HUES64 (cell line): ENCODE data around the gene USP35.

Experiments used
- H3K27ac ChIP-seq: 2 replicates; pipeline ENCODE4 v1.7.0; 2013; ENCODE audit warnings: low read depth, low read length, inconsistent platforms
- H3K27me3 ChIP-seq: 2 replicates; pipeline ENCODE4 v1.6.1; 2013; ENCODE audit warnings: mild to moderate bottlenecking, low read length; ENCODE audit not compliant: insufficient read depth
- H3K36me3 ChIP-seq: 2 replicates; pipeline ENCODE4 v1.6.1; 2013; ENCODE audit warnings: mild to moderate bottlenecking, low read length; ENCODE audit not compliant: insufficient read depth
- H3K4me1 ChIP-seq: 2 replicates; pipeline ENCODE4 v1.6.1; 2013; ENCODE audit warnings: mild to moderate bottlenecking, low read length, moderate library complexity; ENCODE audit not compliant: insufficient read depth
- H3K4me3 ChIP-seq: 2 replicates; pipeline ENCODE4 v1.5.1; 2013; ENCODE audit warnings: mild to moderate bottlenecking, low read length, moderate library complexity
- H3K9ac ChIP-seq: 2 replicates; pipeline ENCODE4 v1.6.1; 2013; ENCODE audit warnings: mild to moderate bottlenecking, low read depth, low read length
- H3K9me3 ChIP-seq: 2 replicates; pipeline ENCODE4 v1.6.1; 2013; ENCODE audit warnings: low read depth, low read length; ENCODE audit not compliant: insufficient read depth
- WGBS: fragments of 150-250, 120-280 bp; methylation state at CpG from one replicate; pipeline ENCODE4 v1.1.7; 2013; ENCODE audit warnings: missing lambda C conversion rate; 5-methylcytosine and 5-hydroxymethylcytosine counted together

The USP35 gene

GRCh38 chr11:78189851-78190250 is 1.1 kb downstream of the USP35 start:
- Histone ChIP-seq H3K4me3 (peak overlapping the region; percentile 72), H3K9me3 (no peaks in the 10 kb centered on the region), H3K36me3 (no peaks in the 10 kb centered on the region), H3K4me1 (peaks cover 5% of the 10 kb centered on the region; the same call in 1 of the 2 replicates), H3K27ac (no peak overlapping the region), H3K9ac (no peak overlapping the region), H3K27me3 (peaks cover 7% of the 10 kb centered on the region; the same call in 1 of the 2 replicates)
- 71% methylated on average over 3 of the region's 3 CpGs for WGBS

GRCh38 chr11:78190374-78190773 is 1.7 kb downstream of the USP35 start:
- Histone ChIP-seq H3K27me3 (peaks cover 7% of the 10 kb centered on the region; the same call in 1 of the 2 replicates), H3K36me3 (no peaks in the 10 kb centered on the region), H3K4me3 (no peak overlapping the region), H3K27ac (no peak overlapping the region), H3K9me3 (no peaks in the 10 kb centered on the region), H3K4me1 (peaks cover 5% of the 10 kb centered on the region; the same call in 1 of the 2 replicates), H3K9ac (no peak overlapping the region)
- 94% methylated on average over 3 of the region's 3 CpGs for WGBS

GRCh38 chr11:78190871-78191538 is 2.3 kb downstream of the USP35 start:
- peaks cover 5% of the 10 kb centered on the region; the same call in 1 of the 2 replicates for H3K4me1 ChIP-seq
- H3K27me3 ChIP-seq, result peaks cover 7% of the 10 kb centered on the region; the same call in 1 of the 2 replicates
- no peaks in the 10 kb centered on the region for H3K36me3 ChIP-seq
- no peaks in the 10 kb centered on the region for H3K9me3 ChIP-seq
- H3K9ac ChIP-seq, result no peak overlapping the region
- H3K4me3 ChIP-seq, result no peak overlapping the region
- H3K27ac ChIP-seq, result no peak overlapping the region
- 90% methylated on average over 12 of the region's 14 CpGs for WGBS

- Histone ChIP-seq H3K4me1 (peaks cover 5% of the 10 kb centered on the region; the same call in 1 of the 2 replicates), H3K9ac (no peak overlapping the region), H3K27ac (no peak overlapping the region), H3K4me3 (no peak overlapping the region), H3K36me3 (no peaks in the 10 kb centered on the region), H3K9me3 (no peaks in the 10 kb centered on the region), H3K27me3 (peaks cover 5% of the 10 kb centered on the region; the same call in 1 of the 2 replicates)
- WGBS, result 85% methylated on average over 6 of the region's 6 CpGs
Measured at GRCh38 chr11:78192223-78192719, 3.6 kb downstream of the USP35 start.

GRCh38 chr11:78192911-78193351 is 4.2 kb downstream of the USP35 start:
- WGBS, result 96% methylated on average over 3 of the region's 4 CpGs
- H3K36me3 ChIP-seq, result no peaks in the 10 kb centered on the region
- no peaks in the 10 kb centered on the region for H3K27me3 ChIP-seq
- no peak overlapping the region for H3K27ac ChIP-seq
- H3K4me3 ChIP-seq, result no peak overlapping the region
- no peak overlapping the region for H3K9ac ChIP-seq
- H3K4me1 ChIP-seq, result 0 out of 2 replicates have a peak, but pooled peaks cover 5% of the 10 kb centered on the region
- H3K9me3 ChIP-seq, result no peaks in the 10 kb centered on the region

GRCh38 chr11:78193806-78194205 is 5.1 kb downstream of the USP35 start:
- 95% methylated on average over 8 of the region's 8 CpGs for WGBS
- no peak overlapping the region for H3K4me3 ChIP-seq
- no peaks in the 10 kb centered on the region for H3K27me3 ChIP-seq
- no peak overlapping the region for H3K9ac ChIP-seq
- no peaks in the 10 kb centered on the region for H3K9me3 ChIP-seq
- 0 out of 2 replicates have a peak, but pooled peaks cover 5% of the 10 kb centered on the region for H3K4me1 ChIP-seq
- no peaks in the 10 kb centered on the region for H3K36me3 ChIP-seq
- no peak overlapping the region for H3K27ac ChIP-seq

GRCh38 chr11:78194490-78194889 is 5.8 kb downstream of the USP35 start:
- H3K4me3 ChIP-seq, result no peak overlapping the region
- no peak overlapping the region for H3K9ac ChIP-seq
- no peaks in the 10 kb centered on the region for H3K36me3 ChIP-seq
- H3K27me3 ChIP-seq, result no peaks in the 10 kb centered on the region
- H3K27ac ChIP-seq, result no peak overlapping the region
- WGBS, result 94% methylated on average over 3 of the region's 3 CpGs
- no peaks in the 10 kb centered on the region for H3K9me3 ChIP-seq
- H3K4me1 ChIP-seq, result 0 out of 2 replicates have a peak, but pooled peaks cover 1% of the 10 kb centered on the region

- H3K9me3 ChIP-seq, result no peaks in the 10 kb centered on the region
- no peaks in the 10 kb centered on the region for H3K36me3 ChIP-seq
- no peak overlapping the region for H3K4me3 ChIP-seq
- H3K9ac ChIP-seq, result no peak overlapping the region
- no peak overlapping the region for H3K27ac ChIP-seq
- no peaks in the 10 kb centered on the region for H3K27me3 ChIP-seq
- no peaks in the 10 kb centered on the region for H3K4me1 ChIP-seq
- 96% methylated on average over 60 of the region's 60 CpGs for WGBS
Measured at GRCh38 chr11:78195917-78196560, 7.3 kb downstream of the USP35 start.

- Histone ChIP-seq H3K36me3 (no peaks in the 10 kb centered on the region), H3K27ac (no peak overlapping the region), H3K4me3 (no peak overlapping the region), H3K27me3 (no peaks in the 10 kb centered on the region), H3K9ac (no peak overlapping the region), H3K4me1 (no peaks in the 10 kb centered on the region), H3K9me3 (no peaks in the 10 kb centered on the region)
- 96% methylated on average over 40 of the region's 40 CpGs for WGBS
Measured at GRCh38 chr11:78196661-78197091, 8.0 kb downstream of the USP35 start.

GRCh38 chr11:78197816-78198215 is 9.1 kb downstream of the USP35 start:
- H3K27me3 ChIP-seq, result no peaks in the 10 kb centered on the region
- no peak overlapping the region for H3K4me3 ChIP-seq
- WGBS, result 87% methylated on average over 8 of the region's 8 CpGs
- no peaks in the 10 kb centered on the region for H3K4me1 ChIP-seq
- no peak overlapping the region for H3K27ac ChIP-seq
- no peaks in the 10 kb centered on the region for H3K36me3 ChIP-seq
- H3K9ac ChIP-seq, result no peak overlapping the region
- no peaks in the 10 kb centered on the region for H3K9me3 ChIP-seq

GRCh38 chr11:78199015-78199652 is 10.4 kb downstream of the USP35 start:
- H3K27ac ChIP-seq, result no peak overlapping the region
- WGBS, result 84% methylated on average over 5 of the region's 6 CpGs
- H3K4me3 ChIP-seq, result no peak overlapping the region
- no peak overlapping the region for H3K9ac ChIP-seq
- H3K36me3 ChIP-seq, result no peaks in the 10 kb centered on the region
- H3K4me1 ChIP-seq, result no peaks in the 10 kb centered on the region
- H3K9me3 ChIP-seq, result no peaks in the 10 kb centered on the region
- no peaks in the 10 kb centered on the region for H3K27me3 ChIP-seq
